ENCODE measurements around the gene TMED4.

The TMED4 gene

DNA sequence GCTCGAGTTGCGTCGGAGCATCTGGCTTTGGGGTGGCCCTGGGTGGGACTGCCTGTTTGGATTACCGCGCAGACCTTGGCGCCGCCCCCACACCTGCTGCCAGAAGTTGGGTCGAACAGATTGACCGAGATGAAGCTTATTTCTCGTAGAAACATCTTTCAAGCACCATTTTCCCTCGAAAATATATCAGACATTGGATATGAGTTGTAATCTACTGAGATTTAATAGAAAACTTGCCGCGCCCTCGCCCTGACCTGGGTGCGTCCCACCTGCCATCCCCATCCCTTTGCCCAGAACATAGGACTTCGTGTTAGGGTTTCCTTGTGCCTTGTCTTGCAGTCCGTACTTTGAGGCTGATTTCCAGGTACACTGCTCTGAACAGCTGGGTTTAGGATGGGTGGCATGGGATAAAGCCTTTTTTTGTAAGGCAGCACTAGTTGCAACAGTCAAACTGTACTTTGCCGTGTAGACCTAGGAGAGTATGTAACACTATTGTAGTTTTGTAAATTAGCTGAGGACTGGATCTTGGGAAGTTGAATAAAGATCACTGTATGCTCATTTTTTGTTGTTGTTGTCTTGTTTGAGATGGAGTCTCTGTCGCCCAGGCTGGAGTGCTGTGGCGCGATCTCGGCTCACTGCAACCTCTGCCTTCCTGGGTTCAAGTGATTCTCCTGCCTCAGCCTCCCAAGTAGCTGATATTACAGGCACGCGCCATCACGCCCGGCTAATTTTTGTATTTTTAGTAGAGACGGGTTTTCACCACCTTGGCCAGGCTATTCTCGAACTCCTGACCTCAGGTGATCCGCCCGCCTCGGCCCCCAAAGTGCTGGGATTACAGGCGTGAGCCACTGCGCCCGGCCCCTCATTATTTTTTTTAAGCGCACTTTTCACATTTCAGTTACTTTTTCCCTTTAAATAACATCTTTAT, 25.4 kb upstream of the TMED4 start:
- peak overlapping the region; percentile 75 for H2AFZ ChIP-seq (ENCODE audit: low read length)

DNA sequence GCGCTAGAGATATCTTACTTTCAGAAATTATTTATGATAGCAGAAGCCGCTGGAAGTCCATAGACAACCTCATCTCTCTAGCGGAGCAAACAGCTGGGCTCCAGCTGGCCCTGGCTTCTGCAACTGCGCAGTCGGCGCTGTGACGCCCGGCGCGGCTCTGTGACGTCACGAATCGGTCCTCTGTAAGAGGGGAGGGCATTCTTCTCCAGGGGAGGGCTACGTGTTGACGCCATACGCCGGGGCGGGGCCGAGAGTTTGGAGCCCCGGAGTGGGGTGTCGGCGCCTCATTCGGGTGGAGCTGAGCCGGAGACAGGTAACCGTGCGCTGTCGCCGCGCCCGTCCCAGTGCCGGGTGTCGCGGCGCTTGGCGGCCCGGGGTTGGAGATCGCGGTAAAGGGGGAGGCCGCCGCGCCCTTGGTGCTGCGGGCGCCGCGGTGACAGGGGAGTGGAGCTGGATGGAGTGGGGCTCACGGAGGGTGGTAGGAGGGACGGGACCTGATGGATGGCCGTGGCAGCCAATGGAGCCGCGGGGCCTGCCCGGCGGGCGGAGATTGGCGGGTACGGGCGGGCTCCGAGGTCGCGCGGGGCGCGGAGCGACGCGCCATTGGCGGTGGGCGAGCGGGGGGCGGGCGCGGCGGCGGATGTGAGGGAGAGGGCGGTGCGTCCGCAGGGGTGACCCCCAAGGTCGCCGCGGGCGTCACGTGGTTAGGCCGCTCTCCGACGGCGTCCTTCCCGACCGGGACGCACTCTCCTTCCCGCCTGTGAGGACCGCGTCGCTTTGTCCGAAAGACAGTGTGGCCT, 24.5 kb upstream of the TMED4 start, which contains the start of gene OGDH:
TSS of gene OGDH (plus strand) at position 287 of the 800 bp plus-strand sequence. CDS start 17,717 bp downstream, outside the sequence.
- H3F3A ChIP-seq (ENCODE audit: insufficient read depth, low read length): peaks cover 18% of the 10 kb centered on the region
- peaks cover 47% of the 10 kb centered on the region for H3K79me2 ChIP-seq (ENCODE audit: low read length)

More for the DNA sequence above, 25.4 kb upstream of the TMED4 start:
- Histone ChIP-seq H3K4me3 (ENCODE audit: low read length) (peak overlapping the region; percentile 73), H3K27me3 (replicated peaks; ENCODE audit: insufficient read depth, low read length) (no peaks in the 10 kb centered on the region), H3K9me2 (replicated peaks; ENCODE audit: insufficient read depth, low read length) (no peaks in the 10 kb centered on the region), H4K20me1 (ENCODE audit: insufficient read depth, low read length) (peaks cover 3% of the 10 kb centered on the region; the same call in 1 of the 2 replicates), H3K27ac (ENCODE audit: low read length) (peak overlapping the region; percentile 96), H3K79me2 (ENCODE audit: low read length) (peaks cover 56% of the 10 kb centered on the region), H3K36me3 (replicated peaks; ENCODE audit: insufficient read depth, low read length) (no peaks in the 10 kb centered on the region), H3K4me1 (ENCODE audit: low read length) (no peaks in the 10 kb centered on the region), H3K9me3 (replicated peaks; ENCODE audit: insufficient read depth, low read length) (no peaks in the 10 kb centered on the region), H3F3A (ENCODE audit: insufficient read depth, low read length) (peaks cover 18% of the 10 kb centered on the region), H3K4me2 (ENCODE audit: low read depth, low read length) (peak overlapping the region; percentile 79), H3K9ac (ENCODE audit: low read length) (peak overlapping the region; percentile 96)
- DNase-seq: no peak
- TF ChIP-seq EZH2 (optimal IDR thresholded peaks at IDR 0.05; ENCODE audit: low read depth, low read length): no peak
- TF ChIP-seq EZH2phosphoT487 (IDR thresholded peaks at IDR 0.05; ENCODE audit: low read length): no peak
- TF ChIP-seq, protein P1, sequence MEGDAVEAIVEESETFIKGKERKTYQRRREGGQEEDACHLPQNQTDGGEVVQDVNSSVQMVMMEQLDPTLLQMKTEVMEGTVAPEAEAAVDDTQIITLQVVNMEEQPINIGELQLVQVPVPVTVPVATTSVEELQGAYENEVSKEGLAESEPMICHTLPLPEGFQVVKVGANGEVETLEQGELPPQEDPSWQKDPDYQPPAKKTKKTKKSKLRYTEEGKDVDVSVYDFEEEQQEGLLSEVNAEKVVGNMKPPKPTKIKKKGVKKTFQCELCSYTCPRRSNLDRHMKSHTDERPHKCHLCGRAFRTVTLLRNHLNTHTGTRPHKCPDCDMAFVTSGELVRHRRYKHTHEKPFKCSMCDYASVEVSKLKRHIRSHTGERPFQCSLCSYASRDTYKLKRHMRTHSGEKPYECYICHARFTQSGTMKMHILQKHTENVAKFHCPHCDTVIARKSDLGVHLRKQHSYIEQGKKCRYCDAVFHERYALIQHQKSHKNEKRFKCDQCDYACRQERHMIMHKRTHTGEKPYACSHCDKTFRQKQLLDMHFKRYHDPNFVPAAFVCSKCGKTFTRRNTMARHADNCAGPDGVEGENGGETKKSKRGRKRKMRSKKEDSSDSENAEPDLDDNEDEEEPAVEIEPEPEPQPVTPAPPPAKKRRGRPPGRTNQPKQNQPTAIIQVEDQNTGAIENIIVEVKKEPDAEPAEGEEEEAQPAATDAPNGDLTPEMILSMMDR (IDR thresholded peaks at IDR 0.05; ENCODE audit: low read length): no peak

DNA sequence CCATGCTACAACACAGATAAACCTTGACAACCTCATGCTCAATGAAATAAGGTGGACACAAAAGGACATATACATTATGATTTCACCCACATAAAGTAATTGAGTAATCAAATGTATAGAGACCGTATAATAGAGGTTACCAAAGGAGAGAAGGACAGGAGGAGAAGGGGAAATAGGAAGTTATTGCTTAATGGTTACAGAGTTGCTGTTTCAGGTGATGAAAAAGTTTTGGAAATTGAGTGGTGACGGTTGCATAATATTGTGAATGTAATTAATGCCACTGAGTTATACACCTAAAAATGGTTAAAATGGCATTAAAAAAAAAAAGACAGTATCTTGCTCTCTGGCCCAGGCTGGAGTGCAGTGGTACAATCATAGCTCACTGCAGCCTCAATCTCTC, 22.9 kb upstream of the TMED4 start:
- H3K4me3 ChIP-seq (ENCODE audit: low read length): no peak overlapping the region

More for the DNA sequence above, 24.5 kb upstream of the TMED4 start, which contains the start of gene OGDH:
- H3K9me3 ChIP-seq (replicated peaks; ENCODE audit: insufficient read depth, low read length): no peaks in the 10 kb centered on the region
- no peaks in the 10 kb centered on the region for H3K27me3 ChIP-seq (replicated peaks; ENCODE audit: insufficient read depth, low read length)
- peak within 1 kb of the TSS; percentile 75 for H2AFZ ChIP-seq (ENCODE audit: low read length)
- H3K9me2 ChIP-seq (replicated peaks; ENCODE audit: insufficient read depth, low read length): no peaks in the 10 kb centered on the region
- peak within 1 kb of the TSS; percentile 96 for H3K9ac ChIP-seq (ENCODE audit: low read length)
- TF ChIP-seq, protein P1 (IDR thresholded peaks at IDR 0.05; ENCODE audit: low read length): no peak
- TF ChIP-seq EZH2 (optimal IDR thresholded peaks at IDR 0.05; ENCODE audit: low read depth, low read length) (no peak), EZH2phosphoT487 (IDR thresholded peaks at IDR 0.05; ENCODE audit: low read length) (no peak)
- H3K4me3 ChIP-seq (ENCODE audit: low read length): peak within 1 kb of the TSS; percentile 73
- no peaks in the 10 kb centered on the region for H3K4me1 ChIP-seq (ENCODE audit: low read length)
- peak; percentile 99 for DNase-seq
- H3K4me2 ChIP-seq (ENCODE audit: low read depth, low read length): peak within 1 kb of the TSS; percentile 79
- H4K20me1 ChIP-seq (ENCODE audit: insufficient read depth, low read length): peaks cover 3% of the 10 kb centered on the region; the same call in 1 of the 2 replicates
- peak within 1 kb of the TSS; percentile 96 for H3K27ac ChIP-seq (ENCODE audit: low read length)
- no peaks in the 10 kb centered on the region for H3K36me3 ChIP-seq (replicated peaks; ENCODE audit: insufficient read depth, low read length)

More for the DNA sequence above, 22.9 kb upstream of the TMED4 start:
- TF ChIP-seq, protein P1 (IDR thresholded peaks at IDR 0.05; ENCODE audit: low read length): no peak
- no peak for TF ChIP-seq EZH2 (optimal IDR thresholded peaks at IDR 0.05; ENCODE audit: low read depth, low read length)
- TF ChIP-seq EZH2phosphoT487 (IDR thresholded peaks at IDR 0.05; ENCODE audit: low read length): no peak
- Histone ChIP-seq H3K9me3 (replicated peaks; ENCODE audit: insufficient read depth, low read length) (no peaks in the 10 kb centered on the region), H3K9ac (ENCODE audit: low read length) (no peak overlapping the region), H3K9me2 (replicated peaks; ENCODE audit: insufficient read depth, low read length) (no peaks in the 10 kb centered on the region), H4K20me1 (ENCODE audit: insufficient read depth, low read length) (peaks cover 2% of the 10 kb centered on the region; the same call in 1 of the 2 replicates), H3K4me2 (ENCODE audit: low read depth, low read length) (peak overlapping the region; percentile 68; the same call in 1 of the 2 replicates), H3K79me2 (ENCODE audit: low read length) (peaks cover 31% of the 10 kb centered on the region), H2AFZ (ENCODE audit: low read length) (0 out of 2 replicates have a peak overlapping the region, but pooled peaks have one; percentile 29), H3F3A (ENCODE audit: insufficient read depth, low read length) (peaks cover 18% of the 10 kb centered on the region), H3K36me3 (replicated peaks; ENCODE audit: insufficient read depth, low read length) (no peaks in the 10 kb centered on the region), H3K4me1 (ENCODE audit: low read length) (no peaks in the 10 kb centered on the region), H3K27me3 (replicated peaks; ENCODE audit: insufficient read depth, low read length) (no peaks in the 10 kb centered on the region), H3K27ac (ENCODE audit: low read length) (no peak overlapping the region)
- no peak for DNase-seq
